SKM-1 (cell line): Measurements from ENCODE around the gene STK38.
"Not testable (repeated sequence)": the region's sequence is repeated elsewhere in the genome, so short reads cannot be mapped to it uniquely, and the experiment has no call there.

Experiments
- DNase-seq: peaks from one replicate; lab custom pipeline; 2025; ENCODE audit not compliant: unreplicated experiment; lab: John Stamatoyannopoulos, UW

STK38 gene

GRCh38 chr6:36546920-36547645, at the start of gene STK38:
Gene STK38 (minus strand): TSS chr6:36547479. CDS start chr6:36540202, 7,277 bp downstream.
- DNase-seq: peak; percentile 78

- no peak for DNase-seq
These were observed 49.1 kb upstream of the STK38 start for GRCh38 chr6:36596356-36596755.

DNA sequence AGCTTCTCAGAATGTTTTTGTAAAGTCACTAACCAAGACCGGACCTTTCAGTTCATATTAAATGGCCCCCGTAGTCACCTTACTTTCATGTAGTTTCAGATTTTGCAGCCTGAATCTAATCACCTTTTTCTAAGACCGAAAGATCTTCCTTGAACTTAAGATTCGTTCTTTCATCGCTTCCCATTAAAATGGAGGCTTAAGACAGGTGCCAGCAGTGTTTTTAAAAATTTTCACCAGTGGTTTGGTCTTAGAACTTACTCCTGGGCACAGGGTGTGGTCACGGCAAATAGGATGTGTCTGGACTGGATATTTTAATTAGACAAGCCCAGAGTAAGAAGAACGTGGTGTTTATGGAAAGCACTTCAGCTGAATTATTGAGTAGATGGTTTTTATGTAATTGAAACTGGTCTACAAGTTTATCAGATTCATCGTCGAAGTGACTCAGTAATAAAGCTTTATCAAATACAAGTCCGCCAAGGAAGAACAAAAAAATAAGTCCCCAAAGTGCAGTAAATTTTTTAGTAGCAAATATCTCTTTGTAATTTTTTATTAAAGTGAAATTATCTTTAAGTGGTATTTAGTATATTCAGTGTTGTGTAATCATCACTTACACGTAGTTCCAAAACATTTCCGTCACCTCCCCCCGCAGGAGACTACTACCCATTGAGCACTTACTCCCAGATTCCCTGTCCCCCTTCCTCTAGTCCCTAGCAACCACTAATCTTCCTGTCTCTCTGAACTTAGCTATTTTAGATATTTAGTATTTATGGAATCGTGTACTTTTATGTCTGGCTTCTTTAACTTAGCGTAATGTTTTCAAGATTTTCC, 47.8 kb upstream of the STK38 start:
- DNase-seq: peak; percentile 53

- DNase-seq: peak; percentile 98
These were observed 46.9 kb upstream of the STK38 start, which contains the start of gene SRSF3 for GRCh38 chr6:36594029-36594815. Gene SRSF3 (plus strand): TSS chr6:36594362. CDS start chr6:36596763, 2,401 bp downstream.

- DNase-seq: peak; percentile 53
These were observed 46.3 kb upstream of the STK38 start for GRCh38 chr6:36593569-36594028.

DNA sequence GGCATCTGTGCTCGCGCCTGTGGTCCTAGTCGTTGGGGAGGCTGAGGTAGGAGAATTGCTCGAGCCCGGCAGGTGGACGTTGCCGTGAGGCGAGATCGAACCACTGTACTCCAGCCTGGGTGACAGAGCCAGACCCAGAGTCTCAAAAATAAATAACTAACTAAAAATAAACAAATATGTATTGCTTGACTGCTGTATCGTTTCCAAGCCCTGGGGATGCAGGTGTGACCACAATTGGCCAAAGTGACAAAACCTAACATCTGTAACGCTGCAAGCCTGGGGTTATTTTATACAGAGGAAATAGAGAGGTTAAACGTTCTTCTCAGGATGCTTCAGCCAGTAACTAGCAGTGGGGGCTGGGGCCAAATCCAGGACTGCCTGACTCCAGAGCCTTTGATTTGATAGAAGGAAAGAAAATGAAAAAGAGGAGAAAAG, 45.0 kb upstream of the STK38 start:
- no peak for DNase-seq

GRCh38 chr6:36590237-36590636, 43.0 kb upstream of the STK38 start:
- no peak for DNase-seq

DNA sequence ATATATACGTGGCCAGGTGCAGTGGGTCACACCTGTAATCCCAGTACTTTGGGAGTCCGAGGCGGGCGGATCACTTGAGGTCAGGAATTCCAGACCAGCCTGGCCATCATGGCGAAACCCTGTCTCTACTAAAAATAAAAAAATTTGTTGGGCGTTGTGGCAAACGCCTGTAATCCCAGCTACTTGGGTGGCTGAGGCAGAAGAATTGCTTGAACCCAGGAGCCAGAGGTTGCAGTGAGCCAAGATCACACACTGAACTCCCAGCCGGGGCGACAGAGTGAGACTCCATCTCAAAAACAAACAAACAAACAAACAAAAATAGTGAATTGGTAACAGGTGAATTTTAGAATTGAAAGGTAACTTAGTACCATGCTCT, 41.7 kb upstream of the STK38 start:
- DNase-seq: not testable (repeated sequence)

GRCh38 chr6:36586606-36587005, 39.3 kb upstream of the STK38 start:
- no peak for DNase-seq

- no peak for DNase-seq
These were observed 34.4 kb upstream of the STK38 start for GRCh38 chr6:36581716-36582115.

- DNase-seq: no peak
These were observed 32.9 kb upstream of the STK38 start for GRCh38 chr6:36580184-36580526.

DNA sequence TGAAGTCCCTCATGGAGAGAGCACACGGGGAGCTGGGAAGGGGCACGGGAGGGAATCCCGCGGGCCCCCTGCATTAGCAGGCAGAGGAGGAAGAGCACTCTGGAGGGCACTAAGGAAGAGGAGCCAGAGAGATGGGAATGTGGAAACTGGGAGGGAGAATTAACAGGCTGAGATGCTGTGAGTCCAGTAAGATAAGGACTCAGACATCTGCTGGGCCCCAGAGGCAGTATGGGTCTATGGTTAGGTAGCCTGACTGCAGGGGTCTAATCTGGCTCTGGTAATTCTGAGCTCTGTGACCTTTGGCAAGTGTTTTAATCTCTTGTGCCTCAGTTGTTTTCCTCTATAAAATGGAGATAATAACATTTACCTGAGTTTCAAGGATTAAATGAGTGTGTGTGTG, 31.2 kb upstream of the STK38 start:
- no peak for DNase-seq

DNA sequence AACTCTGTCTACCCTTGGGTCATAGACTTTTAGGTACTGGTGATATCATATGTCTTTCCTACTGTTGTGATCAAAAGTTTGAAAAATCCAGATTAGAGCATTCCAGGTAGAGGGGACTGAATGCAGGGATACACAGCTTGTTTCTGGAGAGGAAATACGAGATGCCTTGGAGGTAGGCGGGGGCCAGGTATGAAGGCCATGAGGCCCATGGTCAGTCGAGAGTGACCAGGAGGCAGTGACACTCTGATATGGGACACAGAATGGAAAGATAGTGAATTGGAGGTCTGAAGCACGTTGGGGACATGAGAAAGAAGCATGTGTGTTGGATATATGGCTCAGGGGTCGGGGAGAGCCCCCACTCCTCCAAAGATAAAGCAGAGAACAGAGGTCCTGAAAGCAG, 30.8 kb upstream of the STK38 start:
- DNase-seq: no peak

- no peak for DNase-seq
These were observed 30.0 kb upstream of the STK38 start for GRCh38 chr6:36577301-36577700.

GRCh38 chr6:36576578-36576977, 29.3 kb upstream of the STK38 start:
- peak; percentile 34 for DNase-seq

DNA sequence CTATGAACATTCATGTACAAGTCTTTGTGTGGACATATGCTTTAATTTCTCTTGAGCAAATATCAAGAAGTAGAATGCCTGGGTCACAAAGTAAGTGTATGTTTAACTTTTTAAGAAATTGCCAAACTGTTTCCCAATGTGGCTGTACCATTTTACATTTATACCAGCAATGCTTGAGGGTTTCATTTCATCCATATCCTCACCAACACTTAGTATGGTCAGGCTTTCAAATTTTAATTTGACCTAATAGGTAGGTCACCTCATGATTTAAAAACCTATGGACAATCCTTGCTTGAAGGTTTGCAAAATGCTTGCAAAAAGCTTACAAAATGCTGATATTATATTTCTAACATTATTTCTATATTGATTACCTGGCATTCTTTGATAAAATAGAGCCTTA, 27.4 kb upstream of the STK38 start:
- DNase-seq: no peak

DNA sequence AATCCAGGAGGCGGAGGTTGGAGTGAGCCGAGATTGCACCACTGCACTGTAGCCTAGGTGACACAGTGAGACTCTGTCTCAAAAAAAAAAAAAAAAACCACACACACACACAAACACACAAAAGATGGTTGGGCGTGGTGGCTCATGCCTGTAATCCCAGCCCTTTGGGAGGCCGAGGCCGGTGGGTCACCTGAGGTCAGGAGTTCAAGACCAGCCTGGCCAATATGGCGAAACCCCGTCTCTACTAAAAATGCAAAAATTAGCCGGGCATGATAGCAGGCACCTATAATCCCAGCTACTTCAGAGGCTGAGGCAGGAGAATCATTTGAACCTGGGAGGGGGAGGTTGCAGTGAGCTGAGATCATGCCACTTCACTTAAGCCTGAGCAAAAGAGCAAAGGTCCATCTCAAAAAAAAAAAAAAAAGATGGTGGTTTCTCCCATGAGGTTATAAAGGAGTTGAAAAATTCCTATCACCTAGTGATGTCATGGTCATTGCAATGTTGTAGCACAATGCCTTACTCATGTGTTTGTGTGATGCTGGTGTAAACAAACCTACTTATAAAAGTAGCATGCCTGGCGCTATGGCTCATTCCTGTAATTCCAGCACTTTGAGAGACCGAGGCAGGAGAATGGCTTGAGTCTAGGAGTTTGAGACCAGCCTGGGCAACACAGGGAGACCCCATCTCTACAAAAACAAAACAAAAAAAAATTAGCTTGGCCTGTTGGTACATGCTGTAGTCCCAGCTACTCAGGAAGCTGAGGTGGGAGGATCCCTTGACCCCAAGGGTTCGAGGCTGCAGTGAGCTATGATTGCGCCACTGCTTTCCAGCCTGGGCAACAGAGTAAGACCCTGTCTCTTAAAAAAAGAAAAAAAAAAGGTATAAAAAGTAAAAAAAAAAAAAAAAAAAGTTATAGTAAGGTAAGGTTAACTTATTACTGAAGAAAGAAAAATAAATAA, 25.4 kb upstream of the STK38 start:
- not testable (repeated sequence) for DNase-seq

DNA sequence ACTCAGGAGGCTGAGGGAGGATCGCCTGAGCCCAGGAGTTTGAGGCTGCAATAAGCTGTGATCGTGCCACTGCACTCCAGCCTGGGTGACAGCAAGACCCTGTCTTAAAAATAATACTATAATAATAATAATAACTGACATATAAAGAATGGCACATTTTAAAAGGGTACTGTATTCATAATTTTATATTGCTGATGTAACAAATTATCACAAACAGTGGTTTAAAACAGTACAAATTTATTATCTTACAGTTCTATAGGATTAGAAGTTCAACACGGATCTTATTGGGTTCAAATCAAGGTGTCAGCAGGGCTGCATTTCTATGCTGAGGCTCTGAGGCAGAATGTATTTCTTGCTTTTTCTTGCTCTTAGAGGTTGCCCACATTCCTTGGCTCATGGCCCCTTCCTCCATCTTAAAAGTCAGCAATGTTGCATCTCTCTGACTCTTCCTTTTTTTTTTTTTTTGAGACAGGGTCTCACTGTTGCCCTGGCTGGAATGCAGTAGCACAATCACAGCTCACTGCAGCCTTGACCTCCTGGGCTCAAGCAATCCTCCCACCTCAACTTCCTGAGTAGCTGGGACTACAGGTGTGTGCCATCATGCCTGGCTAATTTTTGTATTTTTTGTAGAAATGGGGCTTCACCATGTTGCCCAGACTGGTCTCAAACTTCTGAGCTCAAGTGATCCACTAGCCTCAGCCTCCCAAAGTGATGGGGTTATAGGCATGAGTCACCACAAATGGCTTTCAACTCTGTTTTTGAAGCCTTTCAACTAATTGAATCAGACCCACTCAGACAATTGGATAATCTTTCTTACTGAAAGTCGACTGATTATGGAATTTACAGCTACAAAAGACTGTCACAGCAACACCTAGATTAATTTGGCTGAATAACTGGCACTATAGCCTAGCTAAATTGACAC, 24.1 kb upstream of the STK38 start:
- DNase-seq: no peak

- no peak for DNase-seq
These were observed 23.0 kb upstream of the STK38 start for GRCh38 chr6:36570264-36570663.
